ENCODE measurements around the gene LHX6. TPM values are rescaled to one million over a fixed set of nuclear protein-coding genes. Genes with fewer than 3 reads are reported as not detected.

LHX6 gene
- total and polyA plus RNA-seq, 2 of the 8 experiments (the other 6 are each of a cell fraction or from before 2014, with no cell fraction given) = 0.92 to 1.2 TPM

DNA sequence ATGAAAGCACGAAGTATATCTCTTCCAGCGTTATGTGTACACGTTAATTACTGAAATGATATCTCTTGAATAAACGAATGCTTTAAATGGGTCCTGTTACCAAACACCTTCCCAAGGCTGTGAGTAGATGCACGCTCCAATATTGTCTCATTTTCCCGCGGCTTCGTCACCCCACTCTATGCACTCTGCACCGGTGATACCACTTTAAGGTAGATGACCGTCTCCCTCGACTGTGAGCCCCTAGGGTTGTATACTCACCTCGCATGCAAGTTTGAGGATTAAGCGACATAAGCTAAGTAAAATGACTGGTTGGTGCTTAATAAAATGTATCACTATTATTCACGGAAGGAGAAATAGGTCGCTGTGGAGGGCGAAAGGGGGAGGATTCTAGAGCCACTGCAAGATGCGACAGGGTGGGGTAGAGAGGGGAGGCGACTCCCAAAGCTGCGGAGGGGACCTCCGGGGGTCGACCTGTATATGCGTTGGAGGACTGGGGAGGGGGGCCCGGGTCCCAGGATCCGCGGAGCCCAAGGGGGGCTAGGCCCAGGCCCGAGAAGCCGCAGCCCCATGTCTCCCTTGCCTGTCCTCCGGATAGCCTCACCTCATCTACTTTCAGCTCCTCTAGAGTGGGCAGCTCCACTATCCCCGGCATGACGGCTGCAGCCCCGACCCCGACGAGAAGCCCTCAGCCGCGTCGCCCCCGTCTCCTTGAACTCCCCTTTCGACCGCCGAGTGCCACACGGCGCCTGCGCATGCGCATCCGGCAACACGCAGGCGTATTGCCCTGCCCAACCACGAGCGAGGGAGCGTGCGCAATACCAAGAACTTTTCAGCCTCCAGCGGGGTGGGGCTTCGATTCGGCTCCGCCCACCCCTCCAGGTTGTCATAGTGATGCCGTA, 69.5 kb downstream of the LHX6 start, which contains the start of the genes MORN5 and NDUFA8 (continued):
- TF ChIP-seq KDM4A (IDR thresholded peaks at IDR 0.05; ENCODE audit: low read depth, low read length, severe bottlenecking) (peak; percentile 78), CEBPB (IDR thresholded peaks at IDR 0.05; ENCODE audit: low read depth, low read length) (peak; percentile 46; the same call in 1 of the 2 replicates), CTBP2 (IDR thresholded peaks at IDR 0.05; ENCODE audit: borderline replicate concordance, insufficient read depth, insufficient read length, low read length) (no peak), EZH2 (IDR thresholded peaks at IDR 0.05; ENCODE audit: low read depth, low read length, severe bottlenecking) (no peak), SIRT6 (IDR thresholded peaks at IDR 0.05; ENCODE audit: low read length) (no peak), FOSL1 (IDR thresholded peaks at IDR 0.05; ENCODE audit: insufficient read depth, low read depth, low read length) (no peak), CHD2 (IDR thresholded peaks at IDR 0.05; ENCODE audit: low read length) (no peak), SUZ12 (IDR thresholded peaks at IDR 0.05; ENCODE audit: low read length) (no peak), YY1 (IDR thresholded peaks at IDR 0.05; ENCODE audit: low read depth, low read length) (no peak), RXRA (IDR thresholded peaks at IDR 0.05; ENCODE audit: insufficient read depth, low read depth, low read length) (no peak), JUN (IDR thresholded peaks at IDR 0.05; ENCODE audit: low read depth, low read length) (no peak), HDAC2 (IDR thresholded peaks at IDR 0.05; ENCODE audit: borderline replicate concordance in 1 of 2, low read depth in 2 of 2, low read length in 2 of 2) (no peak), RNF2 (IDR thresholded peaks at IDR 0.05; ENCODE audit: borderline replicate concordance, low read depth, low read length, missing control alignments, poor library complexity, severe bottlenecking) (no peak), EGR1 (IDR thresholded peaks at IDR 0.05; ENCODE audit: borderline replicate concordance, low read depth, low read length) (no peak), CHD1 (IDR thresholded peaks at IDR 0.05; ENCODE audit: low read depth, low read length) (no peak)
- TF ChIP-seq, protein P1, sequence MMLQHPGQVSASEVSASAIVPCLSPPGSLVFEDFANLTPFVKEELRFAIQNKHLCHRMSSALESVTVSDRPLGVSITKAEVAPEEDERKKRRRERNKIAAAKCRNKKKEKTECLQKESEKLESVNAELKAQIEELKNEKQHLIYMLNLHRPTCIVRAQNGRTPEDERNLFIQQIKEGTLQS (IDR thresholded peaks at IDR 0.05; ENCODE audit: insufficient read depth, low read depth, low read length) = no peak
- TF ChIP-seq, protein P2, sequence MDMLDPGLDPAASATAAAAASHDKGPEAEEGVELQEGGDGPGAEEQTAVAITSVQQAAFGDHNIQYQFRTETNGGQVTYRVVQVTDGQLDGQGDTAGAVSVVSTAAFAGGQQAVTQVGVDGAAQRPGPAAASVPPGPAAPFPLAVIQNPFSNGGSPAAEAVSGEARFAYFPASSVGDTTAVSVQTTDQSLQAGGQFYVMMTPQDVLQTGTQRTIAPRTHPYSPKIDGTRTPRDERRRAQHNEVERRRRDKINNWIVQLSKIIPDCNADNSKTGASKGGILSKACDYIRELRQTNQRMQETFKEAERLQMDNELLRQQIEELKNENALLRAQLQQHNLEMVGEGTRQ (IDR thresholded peaks at IDR 0.05; ENCODE audit: low read length) = no peak
- TF ChIP-seq, protein P3, sequence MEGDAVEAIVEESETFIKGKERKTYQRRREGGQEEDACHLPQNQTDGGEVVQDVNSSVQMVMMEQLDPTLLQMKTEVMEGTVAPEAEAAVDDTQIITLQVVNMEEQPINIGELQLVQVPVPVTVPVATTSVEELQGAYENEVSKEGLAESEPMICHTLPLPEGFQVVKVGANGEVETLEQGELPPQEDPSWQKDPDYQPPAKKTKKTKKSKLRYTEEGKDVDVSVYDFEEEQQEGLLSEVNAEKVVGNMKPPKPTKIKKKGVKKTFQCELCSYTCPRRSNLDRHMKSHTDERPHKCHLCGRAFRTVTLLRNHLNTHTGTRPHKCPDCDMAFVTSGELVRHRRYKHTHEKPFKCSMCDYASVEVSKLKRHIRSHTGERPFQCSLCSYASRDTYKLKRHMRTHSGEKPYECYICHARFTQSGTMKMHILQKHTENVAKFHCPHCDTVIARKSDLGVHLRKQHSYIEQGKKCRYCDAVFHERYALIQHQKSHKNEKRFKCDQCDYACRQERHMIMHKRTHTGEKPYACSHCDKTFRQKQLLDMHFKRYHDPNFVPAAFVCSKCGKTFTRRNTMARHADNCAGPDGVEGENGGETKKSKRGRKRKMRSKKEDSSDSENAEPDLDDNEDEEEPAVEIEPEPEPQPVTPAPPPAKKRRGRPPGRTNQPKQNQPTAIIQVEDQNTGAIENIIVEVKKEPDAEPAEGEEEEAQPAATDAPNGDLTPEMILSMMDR (IDR thresholded peaks at IDR 0.05; ENCODE audit: control extremely low read depth in 1 of 3, insufficient read depth in 1 of 3, low read depth in 1 of 3, low read length in 3 of 3) = peak in 1 of 3 experiments; percentile 11; a peak in 1 of 4 replicates
